ENCODE data around the gene GRHL3.
A peak's percentile ranks its signal among the peaks of the same experiment; 100 is the strongest.

GRHL3 gene

GRCh38 chr1:24293392-24294227, 25.5 kb upstream of the GRHL3 start:
- DNase-seq (ENCODE audit: low spot score): no peak

DNA sequence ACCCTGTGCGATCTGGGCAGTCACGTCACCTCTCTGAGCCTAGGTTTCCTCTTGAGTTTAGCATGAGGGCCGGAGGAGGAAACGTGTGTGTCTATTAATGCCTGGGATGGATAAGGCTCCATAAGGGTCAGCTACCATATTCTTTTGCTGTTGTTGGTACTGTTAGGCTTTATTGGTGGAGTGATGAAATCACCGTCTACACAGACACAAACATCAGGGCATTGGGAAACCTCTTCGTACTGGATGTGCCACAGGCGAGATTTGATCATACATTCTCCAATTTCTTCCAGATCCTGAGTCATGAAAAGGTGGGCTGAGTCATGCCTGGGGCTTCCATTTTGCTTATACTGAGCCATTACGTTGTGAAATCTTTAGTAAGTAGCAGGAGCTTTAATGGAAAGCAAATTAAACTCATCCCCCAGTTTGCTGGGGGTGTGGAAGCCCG, 24.9 kb upstream of the GRHL3 start:
- DNase-seq (ENCODE audit: low spot score): no peak

DNA sequence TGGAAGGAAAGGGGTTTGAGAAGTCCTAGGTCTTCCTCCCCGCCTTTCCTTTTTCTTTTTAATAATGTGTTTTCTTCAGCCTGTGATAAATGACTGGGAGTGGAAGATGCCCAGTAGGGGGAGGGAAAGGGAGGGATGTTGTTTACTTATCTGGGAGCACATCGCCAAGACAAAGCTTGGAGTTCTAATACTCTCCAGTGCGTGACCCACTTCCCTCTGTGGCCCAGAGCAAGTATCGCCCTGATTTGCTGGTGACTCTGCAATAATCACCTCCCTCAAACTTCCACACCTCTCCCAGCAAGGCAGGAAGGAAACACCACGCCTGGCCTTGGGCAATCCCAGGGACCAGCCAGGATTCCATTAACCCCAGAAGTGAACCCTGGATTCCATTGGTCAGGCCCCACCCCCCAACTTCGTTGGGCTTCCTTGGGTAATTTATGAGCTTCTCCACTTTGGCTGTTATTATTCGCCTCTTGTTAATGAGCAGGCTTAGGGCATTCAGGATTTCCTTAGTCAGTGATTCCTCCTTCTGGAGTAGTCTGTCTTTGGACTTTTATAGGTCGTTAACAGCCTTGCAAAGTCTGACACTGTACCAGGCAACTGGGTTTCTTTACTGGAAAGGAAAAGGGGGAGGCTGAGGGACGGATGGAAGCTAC, 24.3 kb upstream of the GRHL3 start:
- no peak for DNase-seq (ENCODE audit: low spot score)

GRCh38 chr1:24295535-24295934, 23.6 kb upstream of the GRHL3 start:
- DNase-seq (ENCODE audit: low spot score): no peak

GRCh38 chr1:24297187-24297851, 21.8 kb upstream of the GRHL3 start:
- no peak for DNase-seq (ENCODE audit: low spot score)

- no peak for DNase-seq (ENCODE audit: low spot score)
Measured at GRCh38 chr1:24297852-24298232, 21.3 kb upstream of the GRHL3 start.

GRCh38 chr1:24298606-24299005, 20.6 kb upstream of the GRHL3 start:
- DNase-seq (ENCODE audit: low spot score): no peak

- DNase-seq (ENCODE audit: low spot score): no peak
Measured at GRCh38 chr1:24299901-24300300, 19.3 kb upstream of the GRHL3 start.

- no peak for DNase-seq (ENCODE audit: low spot score)
Measured at GRCh38 chr1:24300971-24301784, 18.0 kb upstream of the GRHL3 start.

DNA sequence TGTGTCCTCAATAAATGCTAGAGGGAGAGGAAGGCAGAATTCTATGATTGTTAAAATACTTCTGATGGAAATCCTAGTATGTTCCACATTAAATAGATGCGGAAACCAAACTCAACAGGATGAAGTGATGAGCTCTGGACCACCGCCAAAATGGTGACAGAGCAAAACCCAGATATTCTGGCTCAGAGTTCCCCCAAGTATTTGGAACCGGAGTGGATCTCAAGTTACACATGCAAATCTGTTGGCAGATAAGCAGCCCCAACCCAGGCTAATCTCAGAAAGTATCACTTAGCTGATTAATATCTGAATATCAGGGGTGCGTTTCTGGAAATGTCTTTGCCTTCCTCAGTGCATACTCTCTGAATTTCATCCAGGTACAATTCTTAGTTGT, 17.4 kb upstream of the GRHL3 start:
- DNase-seq (ENCODE audit: low spot score): peak; percentile 54

DNA sequence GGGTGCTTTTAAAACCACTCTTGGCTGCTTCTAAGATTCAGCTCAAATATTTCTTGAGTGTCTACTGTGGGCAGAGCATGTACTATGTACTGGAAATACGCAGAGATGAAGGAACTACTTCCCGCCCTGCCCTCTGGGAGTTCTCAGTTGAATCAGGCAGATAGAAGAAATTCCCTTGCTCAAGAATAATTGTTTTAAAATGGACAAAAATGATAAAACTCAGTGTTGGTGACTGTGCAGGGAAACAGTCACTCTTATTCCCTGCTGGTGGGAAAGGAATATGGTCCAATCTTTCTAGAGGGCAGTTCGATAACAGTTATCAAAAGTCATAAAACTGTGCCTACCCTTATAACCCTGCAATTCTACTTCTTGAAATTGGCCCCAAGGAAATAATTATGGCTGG, 16.9 kb upstream of the GRHL3 start:
- no peak for DNase-seq (ENCODE audit: low spot score)

DNA sequence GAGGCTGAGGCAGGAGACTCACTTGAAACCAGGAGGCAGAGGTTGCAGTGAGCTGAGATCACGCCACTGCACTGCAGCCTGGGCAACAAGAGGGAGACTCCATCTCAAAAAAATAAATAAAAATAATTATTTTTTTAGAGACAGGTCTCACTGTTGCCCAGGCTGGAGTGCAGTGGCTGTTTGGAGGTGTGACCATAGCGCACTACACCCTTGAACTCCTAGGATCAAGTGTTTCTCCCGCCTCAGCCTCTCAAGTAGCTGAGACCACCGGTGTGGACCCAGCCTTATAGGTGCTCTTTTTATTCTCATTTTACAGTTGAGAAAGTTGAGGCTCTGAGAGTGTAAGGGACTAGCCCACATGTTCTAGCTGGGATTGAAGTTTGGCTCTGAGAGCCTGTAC, 15.6 kb upstream of the GRHL3 start:
- no peak for DNase-seq (ENCODE audit: low spot score)

GRCh38 chr1:24304763-24305162, 14.4 kb upstream of the GRHL3 start:
- no peak for DNase-seq (ENCODE audit: low spot score)

- no peak for DNase-seq (ENCODE audit: low spot score)
Measured at GRCh38 chr1:24308365-24309015, 10.7 kb upstream of the GRHL3 start.

GRCh38 chr1:24309762-24310485, 9.2 kb upstream of the GRHL3 start:
- DNase-seq (ENCODE audit: low spot score): no peak

- no peak for DNase-seq (ENCODE audit: low spot score)
Measured at GRCh38 chr1:24311234-24311633, 7.9 kb upstream of the GRHL3 start.

DNA sequence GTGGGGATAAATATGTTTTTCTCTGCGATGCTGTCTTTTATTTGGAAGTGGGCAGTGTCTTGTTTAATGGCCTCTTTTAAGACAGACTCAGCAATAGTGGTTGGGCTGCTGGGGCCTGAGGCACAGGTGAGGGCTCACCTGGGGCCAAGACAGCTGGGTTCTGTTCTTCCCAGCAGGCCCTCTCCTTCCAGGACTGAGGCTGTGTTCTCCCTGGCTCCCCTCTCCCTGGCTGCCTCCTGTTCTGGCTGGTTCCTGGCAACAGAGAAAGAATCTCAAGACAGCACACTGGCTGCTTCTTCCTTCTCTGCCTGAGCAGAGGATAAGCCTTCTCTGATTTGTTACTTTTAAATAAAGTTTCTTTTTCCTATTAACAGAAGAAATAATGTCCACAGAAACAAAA, 7.4 kb upstream of the GRHL3 start:
- DNase-seq (ENCODE audit: low spot score): no peak

- DNase-seq (ENCODE audit: low spot score): no peak
Measured at GRCh38 chr1:24315391-24315790, 3.8 kb upstream of the GRHL3 start.

DNA sequence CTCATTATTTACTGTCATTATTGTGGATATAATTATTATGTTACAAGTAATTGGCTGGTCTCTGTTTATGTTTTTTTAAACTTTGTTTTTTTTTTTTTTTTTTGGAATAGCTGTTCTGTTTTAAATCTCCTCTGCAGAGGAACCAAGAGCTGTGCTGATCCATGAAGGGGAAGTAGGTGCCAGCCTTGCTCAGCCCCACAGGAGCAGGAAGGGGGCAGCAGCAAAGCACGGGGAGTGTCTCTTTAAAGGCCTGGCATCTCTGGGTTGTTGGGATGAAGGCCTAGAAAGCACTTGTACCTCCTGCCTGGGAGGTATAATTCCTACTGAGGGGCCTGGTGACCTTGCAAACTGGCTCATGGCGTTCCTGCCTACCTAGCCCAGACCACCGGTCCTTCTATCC, 2.5 kb upstream of the GRHL3 start:
- DNase-seq (ENCODE audit: low spot score): no peak

GRCh38 chr1:24317081-24317480, 2.1 kb upstream of the GRHL3 start:
- no peak for DNase-seq (ENCODE audit: low spot score)

- DNase-seq (ENCODE audit: low spot score): no peak
Measured at GRCh38 chr1:24317956-24318614, 1.1 kb upstream of the GRHL3 start.

Measured in D341Med (cell line).